K562 (cell line): ENCODE measurements around the gene CPSF4L. TPM values are rescaled to one million over a fixed set of nuclear protein-coding genes. Genes with fewer than 3 reads are reported as not detected.

Experiments used
- CREM ChIP-seq: IDR thresholded peaks from 2 replicates; pipeline ENCODE4 v1.6.1; 2014; ENCODE audit warnings: antibody characterized with exemption, low read depth
- E2F8 ChIP-seq: fragments of 450-650 bp; IDR thresholded peaks from 2 replicates; pipeline ENCODE4 v1.7.1; 2018; ENCODE audit warnings: mild to moderate bottlenecking, low read depth; ENCODE audit not compliant: partially characterized antibody
- JUND ChIP-seq, 2 experiments: IDR thresholded peaks; 2 replicates in 1 of 2; 3 replicates in 1 of 2; pipeline ENCODE4 v1.6.1; 2011; ENCODE audit warnings: borderline replicate concordance in 2 of 2, low read depth in 2 of 2, low read length in 2 of 2, improper control_type of control experiment in 1 of 2, missing biosample characterization in 1 of 2, missing genetic modification characterization in 1 of 2, missing genetic modification reagents in 1 of 2
- MAFG ChIP-seq: fragments of 450-650 bp; conservative IDR thresholded peaks from 2 replicates; pipeline ENCODE4 v1.6.1; 2016; ENCODE audit warnings: missing genetic modification characterization, missing compliant biosample characterization
- MLX ChIP-seq, 2 experiments: fragments of 450-650 bp in 1 of 2; sonication (generic) in 1 of 2; formaldehyde crosslinking; conservative IDR thresholded peaks; 2 replicates each; pipeline versions ENCODE4 v1.4.0 to v1.8.1; 2020 to 2022; ENCODE audit warnings: mild to moderate bottlenecking in 1 of 2, missing genetic modification reagents in 1 of 2
- MNT ChIP-seq, 2 experiments: fragments of 450-650 bp; conservative IDR thresholded peaks; 2 replicates each; pipeline ENCODE4 v1.6.1; 2017; ENCODE audit warnings: mild to moderate bottlenecking in 2 of 2, moderate library complexity in 2 of 2
- RBM39 ChIP-seq: fragments of 200-400 bp; formaldehyde crosslinking; optimal IDR thresholded peaks from 2 replicates; pipeline ENCODE3; 2018; ENCODE audit warnings: low read depth, low read length
- SNAPC5 ChIP-seq: fragments of 250-450 bp; sonication (Bioruptor Pico); IDR thresholded peaks from 2 replicates; pipeline ENCODE4 v1.8.0; 2021; ENCODE audit warnings: moderate library complexity, mild to moderate bottlenecking, inconsistent platforms
- STAG1 ChIP-seq: sonication (generic); formaldehyde crosslinking; IDR thresholded peaks from 2 replicates; pipeline ENCODE4 v1.5.0; 2020; ENCODE audit warnings: missing genetic modification reagents, borderline replicate concordance
- TCF15 ChIP-seq: fragments of 250-450 bp; sonication (Bioruptor Pico); IDR thresholded peaks from 2 replicates; pipeline ENCODE4 v1.8.0; 2022; ENCODE audit warnings: moderate library complexity, mild to moderate bottlenecking, inconsistent platforms
- TEAD4 ChIP-seq, 2 experiments: sonication (generic) in 1 of 2; formaldehyde crosslinking in 1 of 2; IDR thresholded peaks; 2 replicates each; pipeline versions ENCODE4 v1.6.1 to v1.8.0; 2012 to 2022; ENCODE audit warnings: borderline replicate concordance in 1 of 2, inconsistent platforms in 1 of 2, low read length in 1 of 2, mild to moderate bottlenecking in 1 of 2, missing genetic modification reagents in 1 of 2
- ZNF274 ChIP-seq: IDR thresholded peaks from 2 replicates; pipeline ENCODE4 v1.6.1; 2011; ENCODE audit warnings: low read depth, mild to moderate bottlenecking, low read length, moderate library complexity, borderline replicate concordance
- ZNF398 ChIP-seq: fragments of 250-450 bp; sonication (Bioruptor Pico); IDR thresholded peaks from 2 replicates; pipeline ENCODE4 v1.8.0; 2021; ENCODE audit warnings: moderate library complexity, mild to moderate bottlenecking, inconsistent platforms
- polyA plus RNA-seq, 8 experiments: library from polyadenylated mRNA; depleted of rRNA in 4 of 8; stranded (reverse) in 5 of 8; unstranded in 3 of 8; fragments of >200 nt; fragmentation: Nextera tagmentation in 2 of 8; fragmentation: Illumina TruSeq in 1 of 8; extraction: Ambion mirVana in 2 of 8; extraction: Trizol in 1 of 8; gene quantifications; 2 replicates each; pipeline versions ENCODE4 v1.2.1 to v1.2.3, GENCODE V29; 2011 to 2014; ENCODE audit warnings: inconsistent platforms in 1 of 8, missing spikeins in 1 of 8
- total RNA-seq, 7 experiments: library from RNA; depleted of rRNA in 6 of 7; stranded (reverse); fragments of >200 nt in 6 of 7; fragmentation: Illumina TruSeq in 2 of 7; extraction: Trizol in 2 of 7; gene quantifications; 2 replicates each; pipeline versions ENCODE4 v1.2.1 to v1.2.3, GENCODE V29; 2011 to 2021; ENCODE audit warnings: low replicate concordance in 1 of 7

CPSF4L gene
- total and polyA plus RNA-seq, 9 of the 15 experiments (the other 6 are each of a cell fraction or from before 2014, with no cell fraction given) = not detected

GRCh38 chr17:73255671-73256181 is 6.0 kb downstream of the CPSF4L start (continued):
- TF ChIP-seq JUND (IDR thresholded peaks at IDR 0.05; ENCODE audit: borderline replicate concordance, low read depth, low read length) = peak; percentile 62
- TF ChIP-seq JUND (tag; IDR thresholded peaks at IDR 0.05; ENCODE audit: borderline replicate concordance, low read depth, low read length) = peak; percentile 68; the same call in 2 of the 3 replicates
- TF ChIP-seq MAFG = 0 out of 2 replicates have a peak, but pooled peaks have one; percentile 5
- peak in 1 of 2 experiments; percentile 44; a peak in 1 of 4 replicates for TF ChIP-seq MNT (conservative IDR thresholded peaks at IDR 0.05)
- no peak for TF ChIP-seq TCF15 (CRISPR knock-in tag)
- no peak for TF ChIP-seq ZNF398 (CRISPR knock-in tag)
- TF ChIP-seq E2F8 = peak; percentile 24
- no peak for TF ChIP-seq ZNF274
- peak; percentile 50; the same call in 1 of the 2 replicates for TF ChIP-seq TEAD4 (IDR thresholded peaks at IDR 0.05; ENCODE audit: low read length)
- 0 out of 2 replicates have a peak, but pooled peaks have one; percentile 80 for TF ChIP-seq TEAD4 (CRISPR knock-in tag; IDR thresholded peaks at IDR 0.05; ENCODE audit: borderline replicate concordance)
- TF ChIP-seq SNAPC5 = no peak
- no peak for TF ChIP-seq MLX (CRISPR knock-in tag; conservative IDR thresholded peaks at IDR 0.05)
- no peak for TF ChIP-seq RBM39
- peak; percentile 95 for TF ChIP-seq STAG1
- peak; percentile 62; the same call in 1 of the 2 replicates for TF ChIP-seq CREM
